GM19324 (cell line): ENCODE data around the gene CDH2.

ENCODE experiments used
- ATAC-seq: cut with Tn5 transposase; IDR thresholded peaks from one replicate; pipeline ENCODE4 v1.9.1; 2021; ENCODE audit warnings: mild to moderate bottlenecking, moderate library complexity; ENCODE audit not compliant: unreplicated experiment, low FRiP score

Gene CDH2

DNA sequence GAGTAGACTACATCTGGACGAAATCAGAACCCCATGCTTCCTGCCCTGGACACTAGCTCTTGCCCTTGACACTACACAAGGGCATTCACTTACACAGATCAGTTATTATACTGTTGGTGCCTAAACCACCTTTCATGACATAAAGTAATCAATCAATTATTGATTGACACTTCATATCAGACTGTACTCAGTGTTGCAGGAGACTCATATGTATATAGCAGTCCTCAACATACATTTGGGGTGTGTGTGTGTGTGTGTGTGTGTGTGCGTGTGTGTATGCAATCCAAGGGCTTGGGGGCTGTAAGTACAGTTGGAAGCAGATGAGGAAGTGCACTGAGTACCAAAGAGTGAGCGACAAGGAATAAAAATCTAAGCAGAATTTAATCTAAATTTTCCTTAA is 5.1 kb downstream of the CDH2 start:
- ATAC-seq = no peak

DNA sequence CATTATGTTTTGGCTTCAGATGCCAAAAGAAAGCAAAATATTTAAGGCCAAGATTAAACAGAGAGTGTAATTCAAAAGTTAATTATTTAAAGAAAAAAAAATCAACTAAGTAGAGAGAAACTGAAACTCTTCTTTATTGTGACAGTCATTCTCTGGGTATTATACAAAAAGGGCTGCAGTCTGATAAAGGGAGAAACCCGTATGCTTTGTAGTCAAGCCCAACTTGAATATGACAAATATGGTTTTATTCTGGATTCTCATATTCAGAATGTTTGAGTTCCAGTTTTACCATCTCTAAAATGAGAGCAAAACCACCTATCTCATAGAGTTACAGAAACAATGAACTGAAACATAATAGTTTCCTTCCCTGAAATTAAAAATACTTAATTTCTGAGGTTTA is 8.2 kb downstream of the CDH2 start:
- ATAC-seq = no peak

DNA sequence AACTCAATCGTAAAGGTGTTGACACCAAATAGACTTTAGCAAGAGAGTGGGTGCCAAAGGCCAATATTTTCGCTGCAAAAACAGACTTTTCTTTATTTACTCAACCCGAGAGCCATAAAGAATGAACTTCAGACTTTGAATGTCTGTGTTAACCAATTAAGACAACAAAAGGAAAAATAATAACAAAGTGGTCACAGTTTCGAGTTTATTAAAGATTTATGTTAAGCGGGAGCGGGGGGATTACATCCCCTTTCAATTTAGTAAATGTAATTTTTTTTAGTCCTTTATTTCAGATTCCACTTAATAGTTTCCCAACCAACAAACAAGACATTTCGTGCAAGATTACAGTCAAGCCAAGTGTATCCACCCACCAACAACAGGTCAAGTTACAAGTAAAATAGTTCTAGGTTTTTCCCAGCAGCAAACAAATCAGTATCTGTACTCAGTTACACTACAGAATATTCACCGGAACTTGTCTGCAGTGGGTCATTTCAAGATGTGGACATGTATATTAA is 9.0 kb downstream of the CDH2 start:
- no peak for ATAC-seq

DNA sequence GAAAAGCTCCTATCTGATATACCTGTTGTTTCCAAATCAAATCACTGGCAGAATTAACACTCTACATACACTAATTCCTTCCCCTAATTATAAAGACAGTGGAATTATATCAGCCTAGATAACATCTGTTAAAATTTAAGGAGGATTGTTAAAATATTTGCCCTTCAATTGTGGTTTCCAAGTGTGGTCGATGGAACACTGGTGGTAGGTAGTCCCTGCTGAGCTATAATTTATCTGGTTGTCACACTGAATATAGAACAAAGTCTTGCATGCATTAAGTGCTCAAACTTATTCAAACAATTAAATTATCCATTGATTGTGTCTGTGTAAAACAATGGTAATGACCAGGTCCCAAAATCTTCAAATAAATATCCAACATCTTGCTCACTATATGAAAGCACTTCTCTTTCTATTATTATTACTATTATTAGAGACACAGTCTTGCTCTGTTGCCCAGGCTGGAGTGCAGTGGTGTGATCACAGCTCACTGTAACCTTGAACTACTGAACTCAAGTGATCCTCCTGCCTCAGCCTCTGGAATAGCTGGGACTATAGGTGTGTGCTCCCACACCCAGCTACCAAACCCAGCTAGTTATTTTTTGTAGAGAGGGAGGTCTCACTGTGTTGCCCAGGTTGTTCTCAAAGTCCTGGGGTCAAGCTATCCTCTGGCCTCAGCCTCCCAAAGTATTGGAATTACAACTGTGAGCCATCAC is 12.0 kb downstream of the CDH2 start:
- ATAC-seq = no peak

DNA sequence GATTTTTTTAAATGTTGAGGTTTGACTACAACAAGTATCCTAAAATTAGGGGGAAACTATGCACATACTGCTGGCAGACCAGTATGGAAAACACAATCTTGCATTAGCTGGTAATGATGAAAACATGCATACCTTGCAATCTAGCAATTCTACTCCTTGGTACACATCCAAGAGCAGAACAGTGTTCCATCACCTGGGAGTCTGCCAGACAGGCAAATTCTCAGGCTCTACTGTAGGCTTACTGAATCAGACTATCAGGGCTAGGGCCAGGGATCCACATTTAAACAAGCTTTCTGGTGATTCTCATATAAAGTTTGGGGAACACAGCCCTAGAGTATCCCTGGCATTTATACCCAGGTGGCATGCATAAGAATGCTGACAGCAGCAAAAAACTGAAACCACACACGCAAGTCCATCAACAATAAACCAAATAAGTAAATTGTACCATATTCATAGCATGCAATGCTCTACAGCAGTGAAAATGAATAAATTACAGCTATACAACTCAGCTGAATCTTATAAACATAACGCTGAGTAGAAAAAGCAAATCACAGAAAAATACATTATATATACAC is 13.6 kb downstream of the CDH2 start:
- ATAC-seq = no peak

DNA sequence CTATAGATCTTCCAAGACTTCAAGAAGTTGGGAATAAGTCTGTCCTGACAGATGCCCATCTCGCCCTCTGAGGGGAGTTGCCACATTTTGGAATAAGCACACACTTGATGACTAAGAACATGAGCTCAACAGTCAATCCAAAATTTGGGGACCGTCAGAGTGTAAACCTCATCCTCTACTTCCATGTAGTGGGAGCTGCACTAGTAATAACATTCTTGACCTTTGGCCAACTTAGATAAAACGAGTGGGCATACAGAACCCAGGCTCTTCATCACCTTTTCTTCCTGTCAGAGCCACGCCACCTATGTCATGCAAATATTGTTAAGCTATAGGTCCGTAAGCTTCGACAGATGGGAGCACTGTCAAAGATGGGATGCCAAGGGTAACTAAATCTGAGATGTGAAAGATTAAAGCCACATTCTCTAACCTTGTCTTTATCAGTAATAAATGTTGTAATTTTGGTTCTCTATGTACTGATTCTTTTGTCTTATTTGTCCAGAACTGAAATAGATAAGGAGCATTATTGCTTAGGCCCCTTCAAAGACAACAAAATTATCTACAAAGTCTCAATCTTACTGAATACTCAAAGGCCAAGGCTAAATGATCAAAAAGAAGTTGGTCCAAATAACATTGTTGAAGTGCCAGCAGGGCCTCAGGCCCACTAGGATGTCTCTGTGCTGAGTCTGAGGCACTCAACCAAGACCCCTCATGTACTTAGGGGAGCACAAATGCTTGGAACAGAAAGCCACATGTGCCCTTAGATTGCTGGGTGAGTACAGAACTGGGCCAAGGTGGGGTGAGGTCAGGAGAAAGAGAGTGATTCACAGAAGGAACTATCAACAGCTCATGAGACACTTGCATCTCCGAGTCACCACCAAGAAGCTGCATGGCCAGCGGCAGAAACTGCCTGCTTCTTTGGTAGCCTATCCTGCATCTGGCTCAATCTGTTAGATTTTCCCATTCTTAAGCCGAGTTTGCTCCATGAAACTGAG is 15.0 kb downstream of the CDH2 start:
- no peak for ATAC-seq

DNA sequence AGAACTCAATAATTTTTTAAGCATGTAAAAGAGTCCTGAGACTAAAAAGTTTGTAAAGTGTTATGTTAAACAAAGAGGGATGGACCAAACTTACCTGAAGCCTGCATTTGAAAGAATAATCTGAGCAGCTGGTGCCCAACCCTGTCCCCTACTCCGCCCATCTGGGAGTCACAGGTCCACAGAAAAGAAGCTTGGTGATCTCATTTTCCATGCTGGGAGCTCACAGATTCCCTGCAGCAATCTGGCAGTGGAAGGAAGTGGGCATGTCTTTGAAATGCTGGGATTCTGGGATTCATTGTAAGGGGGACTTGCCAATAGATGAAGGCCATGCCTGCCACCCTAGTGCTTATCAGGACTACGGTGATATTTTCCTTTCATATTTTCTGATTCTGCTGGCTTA is 17.9 kb downstream of the CDH2 start:
- no peak for ATAC-seq

DNA sequence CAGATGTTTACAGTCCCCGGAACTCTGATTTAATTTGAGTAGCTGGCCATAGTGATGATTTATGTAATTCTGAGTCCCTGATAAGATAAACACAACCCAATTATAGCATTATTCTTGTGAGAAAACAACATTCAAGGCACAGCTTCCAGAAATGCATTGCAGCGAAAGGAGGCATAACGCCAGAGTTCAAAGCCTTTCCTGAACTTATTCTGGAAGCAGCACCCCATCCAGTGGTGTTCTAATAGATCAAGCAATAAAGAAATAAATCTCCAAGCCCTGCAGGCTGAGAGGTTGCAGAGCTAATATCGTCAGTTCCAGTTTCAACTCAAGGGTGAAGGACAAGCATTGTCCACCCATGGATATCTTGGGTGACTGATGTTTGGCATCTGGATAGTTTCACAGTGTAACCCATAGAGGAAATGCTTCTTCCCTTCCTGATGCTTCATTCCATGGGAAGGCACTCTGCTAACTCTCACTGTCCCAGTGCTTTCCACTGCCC is 18.8 kb downstream of the CDH2 start:
- no peak for ATAC-seq

DNA sequence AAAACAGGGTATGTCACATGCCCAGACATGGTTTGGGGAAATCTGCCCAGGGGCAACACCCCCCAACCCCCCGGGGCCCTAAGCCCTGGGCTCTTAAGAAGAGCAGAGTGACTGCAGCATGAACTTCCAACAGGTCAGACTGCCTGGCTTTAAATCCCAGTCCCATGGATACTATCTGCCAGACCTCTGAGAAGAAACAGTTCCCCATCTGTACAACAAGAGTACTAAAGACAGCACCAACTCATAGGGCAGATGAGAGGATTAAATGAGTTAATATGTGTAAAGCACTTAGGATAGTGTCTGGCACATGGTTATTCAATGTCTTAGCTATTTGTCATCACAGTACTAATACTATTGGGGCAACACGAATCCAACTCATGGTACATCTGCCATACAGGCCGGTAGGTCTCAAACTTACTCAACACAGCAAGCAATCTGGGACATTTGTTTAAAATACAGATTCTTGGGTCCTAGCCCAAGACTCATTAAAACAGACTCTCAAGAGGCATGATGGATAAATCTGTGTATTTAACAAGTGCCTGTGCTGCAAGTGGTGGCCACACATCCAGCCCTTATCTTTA is 23.4 kb downstream of the CDH2 start:
- ATAC-seq = no peak

DNA sequence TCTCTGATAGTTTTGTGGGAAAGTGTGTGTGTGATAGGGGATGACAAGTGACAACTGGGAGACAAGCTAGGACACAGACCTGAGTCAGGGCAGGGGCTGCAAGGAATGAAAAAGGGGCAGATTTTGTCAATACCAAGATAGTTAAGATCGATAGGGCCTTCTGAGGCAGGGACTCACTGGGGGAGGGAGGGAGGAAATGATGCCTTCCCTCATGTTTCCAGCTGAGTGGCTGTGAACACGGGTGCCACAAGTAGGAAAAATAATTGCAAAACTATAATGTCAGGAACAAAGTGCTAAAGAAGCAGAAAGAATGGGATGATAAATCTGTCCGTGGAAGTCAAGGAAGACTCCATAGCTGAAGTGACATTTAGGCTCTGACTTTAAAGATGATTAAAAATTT is 24.2 kb downstream of the CDH2 start:
- ATAC-seq = no peak

DNA sequence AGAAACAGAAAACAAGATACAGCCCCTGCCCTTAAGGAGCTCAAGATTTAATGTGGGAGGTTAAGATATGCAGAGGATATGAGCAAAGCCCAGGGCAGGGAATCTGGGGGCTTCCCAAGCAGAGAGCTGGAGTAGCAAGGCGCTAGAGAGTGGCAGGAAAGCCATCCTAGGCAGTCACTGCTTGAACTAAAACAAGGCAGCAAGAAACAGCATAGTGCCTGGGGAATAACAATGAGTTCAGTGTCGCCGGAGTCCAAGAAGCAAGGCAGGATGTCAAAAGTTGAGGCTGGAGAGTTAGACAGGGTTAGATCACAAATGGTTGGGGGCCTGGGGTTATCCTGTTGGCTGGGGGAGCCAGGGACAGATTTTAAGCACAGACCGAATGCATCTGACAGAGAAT is 24.6 kb downstream of the CDH2 start:
- ATAC-seq = no peak

DNA sequence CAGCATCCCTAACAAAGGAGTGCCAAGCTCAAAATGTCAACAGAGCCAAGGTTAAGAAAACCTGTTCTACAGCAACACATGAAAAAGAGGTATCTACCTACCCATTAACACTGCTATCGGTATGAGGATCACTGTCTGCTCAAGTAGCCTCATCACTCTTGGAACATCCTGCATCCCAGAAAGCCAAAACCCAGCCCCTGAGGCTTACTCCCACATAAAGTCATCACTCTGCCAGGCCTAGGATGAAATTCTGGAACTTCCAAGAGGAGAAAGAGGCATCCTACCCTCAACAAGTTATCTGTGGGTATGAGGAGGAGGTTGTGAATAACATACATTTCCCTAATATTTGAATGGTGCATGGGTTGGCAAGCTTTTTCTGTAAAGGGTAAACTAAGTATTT is 25.5 kb downstream of the CDH2 start:
- ATAC-seq = no peak

DNA sequence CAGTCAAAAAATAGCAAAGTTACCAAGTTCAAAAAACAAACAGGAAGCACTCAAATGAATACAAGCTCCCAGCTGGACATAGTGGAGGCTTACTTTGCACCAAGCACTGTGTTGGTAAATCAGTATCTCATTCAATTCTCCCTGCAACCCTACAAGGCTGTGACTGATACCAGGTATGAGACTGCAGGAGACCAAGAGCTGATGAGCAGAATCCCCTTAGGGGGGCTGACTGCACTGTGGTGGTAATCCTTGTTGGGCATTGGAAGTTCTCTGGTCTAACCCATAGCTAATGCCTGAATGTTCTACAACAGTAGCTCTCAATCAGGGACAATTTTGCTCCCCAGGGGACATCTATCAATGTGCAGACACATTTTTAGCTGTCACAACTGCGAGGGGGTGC is 26.0 kb downstream of the CDH2 start:
- no peak for ATAC-seq

DNA sequence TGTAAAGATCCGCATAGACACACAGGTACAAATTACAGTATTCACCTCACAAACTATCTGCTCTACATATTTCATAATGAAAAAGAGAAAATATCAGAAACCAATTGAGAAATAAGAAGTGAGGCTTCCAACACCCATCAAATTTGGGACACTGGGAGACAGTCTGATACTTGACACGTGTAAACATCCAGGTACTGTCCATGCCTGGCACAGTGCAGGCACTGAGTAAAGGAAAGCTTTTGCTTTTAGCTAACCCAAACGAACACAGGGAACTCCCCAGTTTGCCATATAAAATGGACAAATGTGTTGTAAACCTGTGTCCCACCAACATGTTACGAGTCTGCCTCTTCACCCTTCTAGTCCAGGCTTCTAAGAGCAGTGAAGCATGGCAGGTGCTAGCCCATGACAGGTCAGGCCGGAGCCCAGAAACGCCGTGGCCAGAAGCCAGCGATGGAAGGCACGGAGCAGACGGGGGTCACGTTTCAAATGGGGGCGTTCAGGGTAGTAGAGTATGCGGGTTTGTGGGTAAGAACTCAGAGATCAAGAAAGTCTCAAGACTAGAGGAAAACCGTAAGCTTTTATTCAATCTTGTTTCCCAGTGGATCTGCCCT is 27.0 kb downstream of the CDH2 start:
- no peak for ATAC-seq

DNA sequence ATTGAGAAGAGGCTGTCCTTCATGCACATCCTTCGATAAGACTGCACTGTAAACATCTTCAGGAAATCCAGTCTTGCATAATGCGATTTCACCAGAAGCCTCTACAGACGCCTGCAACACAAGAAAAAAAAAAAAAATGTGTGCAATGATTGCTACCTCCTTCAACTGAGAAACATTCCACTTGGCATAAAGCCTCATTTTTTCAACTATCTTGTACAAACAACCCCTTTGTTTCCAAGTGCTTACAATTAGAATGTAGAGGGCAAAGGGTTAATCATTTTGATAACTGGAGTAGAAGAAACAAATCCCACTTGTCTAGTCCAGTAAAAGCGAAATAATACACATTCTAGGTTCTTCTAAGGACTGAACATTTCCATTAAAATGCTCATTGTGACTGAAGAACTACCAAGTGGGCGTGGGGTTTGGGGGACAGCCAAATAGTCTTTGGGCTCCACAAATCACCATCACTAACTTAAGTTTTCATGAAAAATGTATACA is 29.2 kb downstream of the CDH2 start:
- no peak for ATAC-seq

DNA sequence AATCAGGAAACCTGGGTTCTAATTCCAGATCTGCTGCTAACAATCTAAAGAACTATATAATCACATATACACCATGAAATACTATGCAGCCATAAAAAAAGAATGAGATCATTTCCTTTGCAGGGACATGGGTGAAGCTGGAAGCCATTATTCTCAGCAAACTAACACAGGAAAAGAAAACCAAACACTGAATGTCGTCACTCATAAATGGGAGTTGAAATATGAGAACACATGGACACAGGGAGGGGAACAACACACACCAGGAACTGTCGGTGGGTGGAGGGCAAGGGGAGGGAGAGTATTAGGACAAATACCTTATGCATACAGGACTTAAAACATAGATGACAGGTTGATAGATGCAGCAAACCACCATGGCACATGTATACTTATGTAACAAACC is 33.2 kb downstream of the CDH2 start:
- ATAC-seq = no peak

DNA sequence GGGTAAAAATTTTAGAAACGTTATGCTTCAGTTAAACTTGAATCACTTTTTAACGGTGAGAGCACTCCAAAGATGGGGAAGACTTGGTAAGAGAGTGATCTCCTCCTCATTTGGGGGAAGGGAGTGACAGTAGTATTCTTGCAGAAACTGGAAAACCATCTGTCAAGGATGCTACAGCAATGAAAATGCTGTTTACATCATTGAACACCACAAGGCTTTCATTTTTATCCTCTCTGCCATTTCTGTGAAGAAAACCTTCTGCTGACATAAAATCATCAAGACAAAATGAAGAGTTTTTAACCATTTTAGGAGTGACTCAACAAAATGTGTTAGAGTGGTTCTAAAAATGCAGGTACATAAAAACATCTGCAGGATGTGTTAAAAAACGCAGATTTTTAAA is 38.1 kb downstream of the CDH2 start:
- ATAC-seq = no peak

DNA sequence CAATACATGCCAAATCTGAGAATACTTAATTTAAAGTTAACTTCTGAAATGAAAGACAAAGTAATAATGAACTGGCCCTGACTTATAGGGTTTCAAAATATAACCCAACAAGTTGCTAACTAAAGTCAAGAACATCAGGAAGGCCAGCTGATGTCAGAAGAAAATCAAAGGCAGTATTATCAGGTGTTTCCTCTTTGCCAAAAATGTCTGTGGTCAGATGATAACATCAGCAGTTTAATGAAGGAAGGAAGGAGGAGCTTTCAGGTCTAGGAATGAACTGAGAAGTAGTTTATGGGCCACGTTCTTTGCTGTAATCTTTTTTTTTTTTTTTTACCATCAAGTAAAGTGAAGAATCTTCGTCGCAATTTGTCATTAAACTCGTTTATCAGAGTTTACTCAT is 40.9 kb downstream of the CDH2 start:
- no peak for ATAC-seq

DNA sequence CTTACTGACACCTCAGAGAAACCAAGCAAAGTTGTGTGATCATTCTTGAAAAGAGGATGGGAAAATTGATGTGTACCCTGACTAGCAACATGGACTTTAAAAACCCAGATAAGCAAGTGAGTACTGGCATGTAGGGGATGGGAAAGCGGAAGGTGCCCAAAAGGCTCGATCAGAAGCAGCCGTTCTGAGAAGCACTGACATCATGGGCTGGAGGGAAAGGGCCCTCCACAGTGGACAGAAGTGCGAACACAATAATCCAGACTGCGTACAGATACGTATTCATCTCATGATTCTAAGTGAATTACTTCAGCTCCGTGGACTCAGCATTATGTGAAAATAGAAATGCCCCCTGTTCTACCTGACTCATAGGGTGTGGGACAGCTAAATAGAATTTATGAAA is 42.2 kb downstream of the CDH2 start:
- no peak for ATAC-seq

DNA sequence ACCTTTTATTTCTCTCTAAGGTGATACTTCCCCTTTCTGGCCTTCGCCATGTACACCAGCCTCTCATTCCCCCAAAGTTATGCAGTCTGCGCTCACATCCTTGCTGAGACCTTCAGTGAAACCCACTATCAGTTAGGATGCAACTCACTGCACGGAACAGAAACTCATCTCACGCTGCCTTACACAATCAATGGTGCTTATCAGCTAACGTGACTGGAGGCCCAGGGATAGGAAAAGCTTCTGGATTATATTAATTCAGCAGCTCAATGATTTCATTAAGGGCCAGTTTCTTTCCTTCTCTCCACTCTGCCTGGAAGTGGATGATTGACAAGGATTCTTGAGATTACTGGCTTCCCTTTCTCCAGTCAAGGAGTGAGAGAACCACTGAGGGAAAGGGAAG is 44.8 kb downstream of the CDH2 start:
- no peak for ATAC-seq
